HG03159 (cell line): ENCODE measurements around the gene MLXIPL.
"Not testable (repeated sequence)": the region's sequence is repeated elsewhere in the genome, so short reads cannot be mapped to it uniquely, and the experiment has no call there.

Experiments
- ATAC-seq: cut with Tn5 transposase; IDR thresholded peaks from one replicate; pipeline ENCODE4 v1.9.1; 2021; ENCODE audit warnings: mild to moderate bottlenecking, moderate library complexity; ENCODE audit not compliant: unreplicated experiment

The MLXIPL gene, protein sequence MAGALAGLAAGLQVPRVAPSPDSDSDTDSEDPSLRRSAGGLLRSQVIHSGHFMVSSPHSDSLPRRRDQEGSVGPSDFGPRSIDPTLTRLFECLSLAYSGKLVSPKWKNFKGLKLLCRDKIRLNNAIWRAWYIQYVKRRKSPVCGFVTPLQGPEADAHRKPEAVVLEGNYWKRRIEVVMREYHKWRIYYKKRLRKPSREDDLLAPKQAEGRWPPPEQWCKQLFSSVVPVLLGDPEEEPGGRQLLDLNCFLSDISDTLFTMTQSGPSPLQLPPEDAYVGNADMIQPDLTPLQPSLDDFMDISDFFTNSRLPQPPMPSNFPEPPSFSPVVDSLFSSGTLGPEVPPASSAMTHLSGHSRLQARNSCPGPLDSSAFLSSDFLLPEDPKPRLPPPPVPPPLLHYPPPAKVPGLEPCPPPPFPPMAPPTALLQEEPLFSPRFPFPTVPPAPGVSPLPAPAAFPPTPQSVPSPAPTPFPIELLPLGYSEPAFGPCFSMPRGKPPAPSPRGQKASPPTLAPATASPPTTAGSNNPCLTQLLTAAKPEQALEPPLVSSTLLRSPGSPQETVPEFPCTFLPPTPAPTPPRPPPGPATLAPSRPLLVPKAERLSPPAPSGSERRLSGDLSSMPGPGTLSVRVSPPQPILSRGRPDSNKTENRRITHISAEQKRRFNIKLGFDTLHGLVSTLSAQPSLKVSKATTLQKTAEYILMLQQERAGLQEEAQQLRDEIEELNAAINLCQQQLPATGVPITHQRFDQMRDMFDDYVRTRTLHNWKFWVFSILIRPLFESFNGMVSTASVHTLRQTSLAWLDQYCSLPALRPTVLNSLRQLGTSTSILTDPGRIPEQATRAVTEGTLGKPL

DNA sequence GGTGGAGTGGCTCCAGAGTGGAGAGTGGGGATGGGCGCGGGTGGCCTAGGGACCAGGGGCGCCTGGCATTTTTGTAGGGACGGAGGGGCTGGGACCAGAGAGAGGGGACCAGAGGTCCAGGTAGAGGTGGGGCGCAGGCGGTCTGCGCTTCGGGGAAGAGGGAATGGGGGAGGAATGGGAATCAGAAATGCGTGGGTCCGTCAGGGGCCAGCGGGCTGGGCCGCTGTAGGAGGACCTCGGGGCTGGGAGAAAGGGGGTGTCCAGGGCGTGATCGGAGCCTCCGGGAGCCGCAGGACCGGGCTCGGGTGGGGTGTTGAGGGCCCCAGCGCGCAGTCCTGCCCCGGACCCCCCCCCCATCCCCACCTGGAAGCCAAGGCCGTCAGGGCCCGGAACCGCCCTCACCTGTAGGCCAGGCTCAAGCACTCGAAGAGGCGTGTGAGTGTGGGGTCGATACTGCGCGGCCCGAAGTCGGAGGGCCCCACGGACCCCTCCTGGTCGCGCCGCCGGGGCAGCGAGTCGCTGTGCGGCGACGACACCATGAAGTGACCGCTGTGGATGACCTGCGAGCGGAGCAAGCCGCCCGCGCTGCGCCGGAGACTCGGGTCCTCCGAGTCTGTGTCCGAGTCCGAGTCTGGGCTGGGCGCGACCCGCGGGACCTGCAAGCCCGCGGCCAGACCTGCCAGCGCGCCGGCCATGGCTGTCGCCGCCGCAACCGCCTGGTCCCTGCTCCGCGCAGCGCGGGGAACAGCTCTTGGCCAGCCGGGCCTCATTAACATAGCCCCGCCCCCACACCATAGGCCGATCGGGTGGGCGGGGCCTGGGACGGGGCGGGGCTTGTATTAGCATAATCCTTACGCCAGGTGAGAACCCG is at the start of gene MLXIPL:
Gene MLXIPL, minus strand, starts transcription at position 725 of the 871 bp plus-strand sequence. Its CDS starts 30 bp downstream, at position 695.
- no peak for ATAC-seq

DNA sequence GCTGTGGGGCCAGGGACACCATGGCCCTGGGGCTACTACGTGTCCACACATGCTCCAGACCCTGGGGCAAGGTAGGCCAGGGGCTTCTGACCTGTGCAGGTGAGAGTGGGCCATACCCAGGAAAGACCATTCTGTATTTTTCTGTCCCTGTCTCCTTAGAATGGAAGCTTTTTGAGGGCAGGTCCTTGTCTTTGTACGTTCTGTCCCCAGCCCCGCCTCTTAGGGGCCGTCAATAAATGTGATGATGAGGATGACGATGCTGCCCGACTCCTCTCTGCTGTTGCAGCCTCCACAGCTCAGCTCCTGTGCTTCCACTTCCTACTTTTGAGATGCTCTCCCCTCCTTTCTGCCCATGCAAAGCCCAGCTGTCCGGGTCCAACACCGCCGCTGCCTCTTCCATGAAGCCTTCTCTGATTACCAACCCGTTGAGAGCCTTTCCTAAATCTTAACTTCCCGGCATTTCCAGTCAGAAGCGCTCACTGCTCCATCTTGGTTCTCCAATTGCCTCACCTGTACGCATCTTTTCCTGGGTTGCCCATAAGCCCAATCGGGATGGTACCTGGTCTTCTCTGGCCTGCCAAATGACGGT is 47.6 kb upstream of the MLXIPL start:
- no peak for ATAC-seq

DNA sequence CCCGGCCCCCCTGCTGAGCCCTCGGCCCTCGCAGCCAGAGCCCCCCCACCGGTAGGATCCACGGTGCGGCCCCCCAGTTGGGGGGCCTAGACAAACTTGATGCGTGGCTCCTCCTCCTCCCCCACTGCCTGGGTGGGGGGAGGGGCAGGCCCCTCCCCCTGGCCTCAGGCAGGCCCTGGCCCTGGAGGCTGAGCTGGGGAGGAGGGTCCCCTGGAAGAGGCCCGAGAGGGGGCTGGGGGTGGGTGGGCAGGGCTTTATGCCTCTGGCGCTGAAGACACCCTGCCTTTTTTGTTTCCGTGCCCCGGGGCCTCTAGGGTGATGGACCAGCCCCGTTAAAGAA is 47.0 kb upstream of the MLXIPL start:
- no peak for ATAC-seq

DNA sequence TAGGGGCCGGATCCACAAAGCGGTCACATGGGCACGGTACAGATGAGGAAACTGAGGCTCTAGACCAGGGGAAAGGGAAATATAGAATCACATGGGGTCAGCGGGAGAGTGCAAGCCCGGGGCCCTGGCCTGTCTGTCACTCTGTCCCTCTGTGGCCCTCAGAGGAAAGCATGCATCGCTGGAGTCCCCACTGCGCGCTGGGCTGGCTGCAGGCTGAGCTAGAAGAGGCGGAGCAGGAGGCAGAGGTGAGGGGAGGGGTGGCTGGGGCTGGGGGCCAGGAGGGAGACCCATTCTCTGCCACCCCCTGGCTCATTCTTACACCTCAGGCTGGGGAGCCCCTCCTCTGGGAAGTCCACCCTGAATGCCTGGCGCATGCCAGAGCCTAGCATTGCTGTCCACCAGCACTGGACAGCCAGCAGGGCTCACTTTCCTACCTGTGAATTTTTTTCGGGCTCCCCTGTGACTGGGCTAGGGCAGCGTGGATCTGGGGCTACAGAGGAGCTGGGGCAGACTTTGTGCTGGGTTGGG is 45.6 kb upstream of the MLXIPL start:
- ATAC-seq, result no peak

DNA sequence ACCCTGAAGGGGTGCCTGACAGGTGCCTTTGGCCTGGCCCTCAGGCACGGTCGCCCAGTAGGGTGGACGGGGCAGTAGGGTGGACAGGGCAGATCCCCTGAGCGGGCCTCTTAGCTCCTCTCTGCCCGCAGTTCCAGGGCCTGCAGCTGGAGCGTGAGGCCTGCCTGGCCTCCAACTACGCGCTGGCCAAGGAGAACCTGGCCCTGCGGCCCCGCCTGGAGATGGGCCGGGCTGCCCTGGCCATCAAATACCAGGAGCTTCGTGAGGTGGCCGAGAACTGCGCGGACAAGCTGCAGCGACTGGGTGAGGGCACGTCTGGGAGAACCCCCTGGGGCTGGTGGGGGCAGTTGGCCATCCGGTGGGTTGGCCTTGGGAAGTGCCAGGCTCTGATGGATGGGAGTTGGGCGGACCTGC is 45.0 kb upstream of the MLXIPL start:
- no peak for ATAC-seq

DNA sequence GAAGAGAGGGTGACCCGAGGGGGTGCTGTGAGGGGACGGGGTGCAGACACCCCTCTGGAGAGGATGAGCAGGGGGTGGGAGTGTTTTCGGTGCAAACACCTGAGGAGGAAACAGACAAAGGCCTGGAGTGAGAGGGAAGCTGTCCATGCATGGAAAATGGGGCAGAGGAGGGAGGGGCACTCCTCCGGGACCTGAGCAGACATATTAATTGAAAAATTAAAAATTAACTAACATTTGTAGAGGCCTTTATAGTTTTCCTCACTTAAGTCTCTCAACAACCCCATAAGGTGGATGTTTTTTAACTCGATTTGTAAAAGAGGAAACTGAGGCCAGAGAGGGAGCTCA is 44.5 kb upstream of the MLXIPL start:
- ATAC-seq, result no peak

DNA sequence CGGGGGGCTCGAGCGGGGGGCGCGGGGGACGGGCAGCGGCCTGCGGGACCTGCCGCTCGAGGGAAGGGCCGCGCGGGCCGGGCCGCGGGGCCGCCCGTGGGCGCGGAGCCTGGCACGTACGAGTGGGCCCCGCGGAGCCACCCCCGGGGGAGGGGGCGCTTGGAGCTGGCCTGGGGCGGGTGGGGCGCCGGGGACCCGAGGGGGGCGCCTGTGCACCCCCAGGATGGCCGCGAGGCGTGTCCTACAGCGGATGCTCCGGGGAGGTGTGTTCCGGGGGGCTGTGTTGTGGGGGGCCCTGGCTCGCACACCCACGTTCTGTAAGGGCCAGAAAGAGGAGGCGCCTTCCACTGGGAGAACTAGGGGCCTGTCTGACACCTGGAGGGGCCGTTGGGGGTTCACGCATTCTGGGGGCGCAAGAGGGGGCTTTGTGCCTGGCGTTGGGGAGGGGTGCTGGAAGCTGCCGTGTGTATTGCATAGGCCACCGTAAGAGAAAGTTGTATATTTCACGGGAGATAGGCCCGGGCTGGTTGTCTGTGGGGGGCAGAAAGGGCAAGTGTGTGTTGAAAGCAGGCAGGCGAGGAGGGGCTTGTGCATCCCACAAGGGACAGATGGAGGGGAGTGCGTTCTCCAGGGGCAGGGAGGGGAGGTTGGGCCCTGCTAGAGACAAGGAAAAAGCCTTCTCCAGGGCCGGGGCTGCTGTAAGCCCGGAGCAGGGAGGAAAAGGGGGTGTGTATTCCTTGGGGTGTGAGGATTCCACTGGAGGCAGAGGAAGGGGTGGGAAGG is 44.0 kb upstream of the MLXIPL start:
- peak; percentile 17 for ATAC-seq

DNA sequence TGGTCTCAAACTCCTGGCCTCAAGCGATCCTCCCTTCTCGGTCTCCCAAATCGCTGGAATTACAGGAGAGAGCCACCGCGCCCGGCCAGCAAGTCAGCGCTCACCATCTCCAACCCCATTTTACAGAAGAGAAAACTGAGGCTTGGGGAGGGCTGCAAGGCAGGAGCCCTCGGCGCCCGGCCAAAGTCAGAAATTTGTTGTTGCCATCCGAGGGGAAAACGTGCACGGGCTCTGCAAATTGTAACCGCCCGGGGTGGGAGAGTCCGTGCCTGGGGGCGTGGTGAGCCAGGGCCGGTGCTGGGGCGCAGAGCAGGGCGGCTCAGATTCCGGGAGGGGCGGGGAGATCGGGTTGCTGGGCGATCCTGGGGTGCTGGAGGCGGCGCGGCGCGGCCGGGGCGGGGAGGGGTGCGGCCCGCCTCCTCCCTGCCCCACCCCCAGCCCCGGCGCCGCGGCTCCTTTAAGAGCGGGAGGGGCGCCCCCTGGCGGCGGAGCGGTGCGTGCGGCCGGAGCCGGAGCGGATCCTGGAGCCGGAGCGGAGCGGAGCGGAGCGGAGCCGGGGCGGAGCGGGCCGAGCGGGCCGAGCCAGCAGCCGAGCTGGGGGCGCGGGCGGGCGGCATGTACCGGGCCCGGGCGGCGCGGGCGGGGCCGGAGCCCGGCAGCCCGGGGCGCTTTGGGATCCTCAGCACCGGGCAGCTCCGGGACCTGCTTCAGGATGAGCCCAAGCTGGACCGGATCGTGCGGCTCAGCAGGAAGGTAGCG is 43.2 kb upstream of the MLXIPL start, which contains the start of gene VPS37D:
Gene VPS37D, plus strand, starts transcription at position 488 of the 759 bp plus-strand sequence. Its CDS starts 128 bp downstream, at position 616.
- ATAC-seq, result peak; percentile 76

DNA sequence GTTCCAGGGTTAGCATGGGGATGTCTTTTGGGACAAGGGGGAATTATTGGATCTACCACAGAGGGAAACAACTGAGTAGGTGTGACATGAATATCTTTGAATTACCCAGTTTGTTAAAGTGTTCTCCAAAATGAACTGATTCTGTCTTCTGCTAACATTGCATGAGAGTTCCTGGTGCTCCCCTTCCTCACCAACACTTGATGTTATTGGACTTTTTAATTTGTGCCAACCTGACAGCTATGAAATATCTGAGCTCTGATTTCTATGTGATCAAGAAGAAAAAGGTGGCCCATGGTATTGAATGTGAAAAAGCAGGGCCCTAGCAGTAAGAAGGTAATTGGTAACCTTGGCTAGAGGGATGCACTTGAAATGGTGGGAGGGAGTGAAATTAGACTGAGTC is 38.7 kb upstream of the MLXIPL start:
- ATAC-seq, result no peak

DNA sequence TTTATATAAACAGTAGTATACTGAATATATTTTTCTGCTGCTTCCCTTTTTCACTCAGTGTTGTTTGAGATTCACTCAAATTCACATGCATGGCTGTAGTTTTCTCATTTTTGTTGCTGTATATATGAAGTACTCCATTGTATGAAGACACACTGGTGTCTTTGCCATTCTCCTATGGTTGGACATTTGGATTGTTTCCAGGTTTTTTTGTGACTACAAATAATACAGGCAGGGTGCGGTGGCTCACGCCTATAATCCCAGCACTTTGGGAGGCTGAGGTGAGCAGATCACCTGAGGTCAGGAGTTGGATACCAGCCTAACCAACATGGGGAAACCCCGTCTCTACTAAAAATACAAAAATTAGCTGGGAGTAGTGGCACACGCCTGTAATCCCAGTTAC is 36.3 kb upstream of the MLXIPL start:
- not testable (repeated sequence) for ATAC-seq

DNA sequence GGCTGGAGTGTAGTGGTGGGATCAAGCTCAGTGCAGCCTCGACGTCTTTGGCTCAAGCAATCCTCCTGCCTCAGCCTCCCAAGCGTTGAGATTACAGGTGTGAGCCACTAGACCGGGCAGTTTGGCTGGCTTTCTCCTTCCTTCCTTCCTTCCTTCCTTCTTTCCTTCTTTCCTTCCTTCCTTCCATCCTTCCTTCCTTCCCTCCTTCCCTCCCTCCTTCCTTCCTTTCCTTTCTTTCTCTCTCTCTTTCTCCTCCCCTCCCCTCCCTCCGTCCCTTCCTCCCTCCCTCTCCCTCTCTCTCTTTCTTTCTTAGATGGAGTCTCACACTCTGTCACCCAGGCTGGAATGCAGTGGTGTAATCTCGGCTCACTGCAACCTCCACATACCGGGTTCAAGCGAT is 35.7 kb upstream of the MLXIPL start:
- ATAC-seq, result no peak

DNA sequence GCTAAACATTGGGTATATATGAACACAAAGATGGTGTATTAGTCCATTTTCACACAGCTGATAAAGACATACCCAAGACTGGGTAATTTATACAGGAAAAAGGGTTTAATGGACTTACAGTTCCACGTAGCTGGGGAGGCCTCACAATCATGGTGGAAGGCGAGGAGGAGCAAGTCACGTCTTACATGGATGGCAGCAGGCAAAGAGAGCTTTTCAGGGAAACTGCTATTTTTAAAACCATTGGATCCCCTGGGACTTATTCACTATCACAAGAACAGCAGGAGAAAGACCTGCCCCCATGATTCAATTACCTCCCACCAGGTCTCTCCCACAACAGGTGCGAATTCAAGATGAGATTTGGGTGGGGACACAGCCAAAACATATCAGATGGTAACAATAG is 31.0 kb upstream of the MLXIPL start:
- not testable (repeated sequence) for ATAC-seq

DNA sequence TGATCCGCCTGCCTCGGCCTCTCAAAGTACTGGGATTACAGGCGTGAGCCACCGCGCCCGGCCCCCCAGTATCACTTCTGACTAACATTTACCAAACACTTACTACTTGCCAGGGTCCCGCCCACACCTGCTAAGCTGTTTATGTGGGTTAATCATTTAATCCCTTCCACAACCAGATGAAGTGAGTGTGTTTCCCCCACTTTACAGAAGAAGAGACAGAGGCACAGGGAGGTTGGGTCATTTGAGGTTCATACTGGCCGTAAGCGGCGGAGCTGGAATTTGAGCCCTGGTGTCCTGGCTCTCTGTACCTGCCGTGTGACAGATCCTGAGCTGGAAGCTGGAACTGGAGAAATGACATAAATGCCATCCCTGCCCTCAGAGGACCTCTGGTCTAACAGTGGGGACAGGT is 28.2 kb upstream of the MLXIPL start:
- no peak for ATAC-seq

DNA sequence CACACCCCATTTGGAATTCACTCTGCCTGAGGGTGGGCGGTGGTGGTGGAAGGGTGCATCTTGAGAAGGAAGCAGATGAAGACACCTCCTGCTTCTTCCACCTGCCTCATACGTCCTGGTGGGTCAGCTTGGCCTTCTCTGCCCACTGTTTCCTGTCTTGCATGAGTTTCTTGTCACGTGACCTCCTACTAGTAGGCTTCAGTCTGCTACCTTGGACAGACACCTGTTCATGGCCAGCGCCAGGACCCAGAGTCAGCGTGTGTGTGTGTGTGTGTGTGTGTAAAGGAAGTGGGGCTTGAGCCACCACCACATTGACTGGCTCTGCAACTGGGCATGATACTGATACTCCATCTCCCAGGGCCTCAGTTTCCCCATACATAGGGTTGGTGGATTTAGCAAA is 26.2 kb upstream of the MLXIPL start:
- no peak for ATAC-seq

DNA sequence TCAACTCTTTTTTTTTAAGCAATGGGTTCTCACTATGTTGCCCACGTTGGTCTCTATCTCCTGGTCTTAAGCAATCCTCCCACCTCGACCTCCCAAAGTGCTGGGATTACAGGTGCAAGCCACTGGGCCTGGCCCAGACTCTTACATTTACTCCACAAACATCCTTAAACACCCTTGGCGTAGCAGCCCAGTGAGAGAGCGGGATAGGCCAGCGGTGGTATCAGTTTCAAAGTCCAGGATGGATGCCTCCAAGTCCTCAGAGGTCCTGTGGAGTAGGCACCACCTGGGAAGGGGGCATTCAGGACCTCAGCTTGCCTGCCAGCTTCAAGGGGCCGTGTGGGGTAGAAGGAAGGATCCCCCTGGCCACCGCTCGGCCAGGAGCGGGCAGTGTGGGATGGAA is 25.3 kb upstream of the MLXIPL start:
- ATAC-seq, result no peak

DNA sequence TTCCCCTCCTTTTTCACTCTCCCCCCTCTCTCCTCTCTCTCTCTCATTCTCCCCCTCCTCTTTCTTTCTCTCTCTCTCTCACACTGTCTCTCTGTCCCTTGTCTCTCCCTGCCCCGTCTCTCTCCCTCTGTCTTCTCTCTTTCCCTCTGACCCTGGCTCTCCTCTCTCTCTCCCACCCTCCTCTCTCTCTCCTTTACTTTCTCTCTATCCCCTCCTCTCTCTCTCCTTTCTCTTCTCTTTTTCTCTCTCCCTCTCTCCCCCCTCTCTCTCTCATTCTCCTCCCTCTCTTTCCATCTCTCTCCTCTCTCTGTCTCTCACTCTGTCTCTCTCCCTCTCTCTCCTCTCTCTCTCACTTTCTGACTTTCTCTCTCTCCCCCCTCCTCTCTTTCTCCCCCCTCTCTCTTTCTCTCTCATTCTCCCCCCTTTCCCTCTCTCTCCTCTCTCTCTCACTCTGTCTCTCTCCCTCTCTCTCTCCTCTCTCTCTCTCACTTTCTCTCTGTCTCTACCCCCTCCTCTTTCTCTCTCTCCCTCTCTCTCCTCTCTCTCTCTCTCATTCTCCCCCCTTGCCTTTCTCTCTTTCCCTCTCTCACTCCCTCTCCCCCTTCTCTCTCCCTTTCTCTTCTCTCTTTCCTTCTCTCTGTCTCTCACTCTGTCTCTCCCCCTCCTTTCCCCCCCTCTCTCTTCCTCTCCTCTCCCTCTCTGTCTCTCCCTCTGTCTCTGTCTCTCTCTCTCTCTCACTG is 24.4 kb upstream of the MLXIPL start:
- ATAC-seq, result no peak

DNA sequence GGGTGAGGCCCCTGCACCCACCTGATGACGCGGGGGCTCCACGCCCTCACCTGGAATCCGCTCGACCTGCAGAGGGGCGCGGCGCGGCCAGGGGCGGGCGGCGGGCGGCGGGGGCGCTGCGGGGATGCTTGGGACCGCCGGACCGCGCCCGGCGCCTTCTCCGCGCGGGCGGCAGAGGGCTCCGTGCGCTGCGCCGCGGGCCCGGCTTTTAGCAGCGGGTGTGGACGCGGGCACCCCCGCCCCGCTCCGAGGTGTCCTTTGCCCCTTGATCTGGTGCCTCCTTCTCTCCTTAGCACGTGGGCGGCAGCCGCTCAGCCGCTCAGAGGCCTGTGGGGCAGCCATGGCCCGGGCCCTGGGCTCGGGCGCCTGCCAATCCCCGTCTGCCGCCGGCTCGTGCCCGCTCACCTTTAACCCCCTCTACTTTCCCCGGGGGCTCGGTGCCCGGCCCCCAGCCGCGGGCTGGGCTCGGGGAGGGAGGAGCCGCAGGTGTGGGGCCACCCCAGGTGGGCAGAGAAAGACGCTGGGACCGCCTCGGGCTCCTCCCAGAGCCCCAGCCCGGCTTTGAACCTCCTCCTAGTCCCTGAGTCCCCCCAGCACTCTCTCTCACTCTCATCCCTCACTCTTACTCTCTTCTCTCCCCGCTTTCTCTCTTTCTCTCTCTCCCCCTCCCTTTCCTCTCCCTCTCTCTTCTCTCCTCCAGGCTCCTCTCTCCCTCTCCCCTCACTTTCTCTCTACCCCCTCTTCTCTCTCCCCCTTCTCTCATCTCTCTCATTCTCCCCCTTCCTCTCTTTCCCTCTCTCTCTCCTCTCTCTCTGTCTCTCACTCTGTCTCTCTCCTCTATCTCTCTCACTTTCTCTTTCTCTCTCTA is 23.6 kb upstream of the MLXIPL start:
- no peak for ATAC-seq
